ENCODE measurements around the gene DUSP8. TPM values are rescaled to one million over a fixed set of nuclear protein-coding genes. Genes with fewer than 3 reads are reported as not detected.
"Not testable (repeated sequence)": the region's sequence is repeated elsewhere in the genome, so short reads cannot be mapped to it uniquely, and the experiment has no call there.

Gene DUSP8
- total RNA-seq, 2 experiments from 2014 or later, result not detected

DNA sequence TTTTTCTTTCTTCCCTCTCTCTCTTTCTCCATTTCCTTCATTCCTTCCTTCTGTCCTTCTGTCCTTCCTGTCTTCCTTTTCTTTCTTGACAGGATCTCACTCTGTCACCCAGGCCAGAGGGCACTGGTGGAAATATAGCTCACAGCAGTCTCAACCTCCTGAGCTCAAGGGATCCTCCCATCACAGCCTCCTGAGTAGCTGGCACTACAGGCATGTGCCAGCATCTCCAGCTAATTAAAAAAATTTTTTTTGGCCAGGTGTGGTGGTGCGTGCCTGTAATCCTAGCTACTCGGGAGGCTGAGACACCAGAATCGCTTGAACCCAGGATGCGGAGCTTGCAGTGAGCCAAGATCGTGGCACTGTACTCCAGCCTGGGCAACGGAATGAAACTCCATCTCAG lies 4.8 kb upstream of the DUSP8 start:
- Histone ChIP-seq H4K20me1 (ENCODE audit: insufficient read depth, low read length) (no peaks in the 10 kb centered on the region), H3K36me3 (ENCODE audit: insufficient read depth, low read length) (no peaks in the 10 kb centered on the region), H3K4me2 (ENCODE audit: low read length) (no peak overlapping the region), H3K4me3 (ENCODE audit: low read depth, low read length, poor library complexity, severe bottlenecking) (no peak overlapping the region), H3K4me1 (ENCODE audit: insufficient read depth, low read length, poor library complexity, severe bottlenecking) (peaks cover 13% of the 10 kb centered on the region), H3K79me2 (ENCODE audit: insufficient read depth, low read depth, low read length) (no peaks in the 10 kb centered on the region), H3K9me2 (ENCODE audit: insufficient read depth, low read length) (no peaks in the 10 kb centered on the region), H3K9me3 (ENCODE audit: low read length) (no peaks in the 10 kb centered on the region), H3K27ac (ENCODE audit: low read depth, low read length, poor library complexity, severe bottlenecking) (no peak overlapping the region), H2AFZ (ENCODE audit: low read length) (no peak overlapping the region)
- CTCF ChIA-PET (ENCODE audit: unreplicated experiment), result no interaction called here
- no peak for DNase-seq (ENCODE audit: low spot score)
- intact Hi-C loops (cut with micrococcal nuclease; ENCODE audit: unreplicated experiment), result loop anchor here (10.0 kb wide), 1 partner anchor 372 kb away; no protein-coding TSS in a partner anchor
- BruUV-seq (replicated peaks), result no TSS peak
- TF ChIP-seq EZH2phosphoT487 (IDR thresholded peaks at IDR 0.05; ENCODE audit: borderline replicate concordance, low read depth, low read length), result no peak
- TF ChIP-seq, protein P1, sequence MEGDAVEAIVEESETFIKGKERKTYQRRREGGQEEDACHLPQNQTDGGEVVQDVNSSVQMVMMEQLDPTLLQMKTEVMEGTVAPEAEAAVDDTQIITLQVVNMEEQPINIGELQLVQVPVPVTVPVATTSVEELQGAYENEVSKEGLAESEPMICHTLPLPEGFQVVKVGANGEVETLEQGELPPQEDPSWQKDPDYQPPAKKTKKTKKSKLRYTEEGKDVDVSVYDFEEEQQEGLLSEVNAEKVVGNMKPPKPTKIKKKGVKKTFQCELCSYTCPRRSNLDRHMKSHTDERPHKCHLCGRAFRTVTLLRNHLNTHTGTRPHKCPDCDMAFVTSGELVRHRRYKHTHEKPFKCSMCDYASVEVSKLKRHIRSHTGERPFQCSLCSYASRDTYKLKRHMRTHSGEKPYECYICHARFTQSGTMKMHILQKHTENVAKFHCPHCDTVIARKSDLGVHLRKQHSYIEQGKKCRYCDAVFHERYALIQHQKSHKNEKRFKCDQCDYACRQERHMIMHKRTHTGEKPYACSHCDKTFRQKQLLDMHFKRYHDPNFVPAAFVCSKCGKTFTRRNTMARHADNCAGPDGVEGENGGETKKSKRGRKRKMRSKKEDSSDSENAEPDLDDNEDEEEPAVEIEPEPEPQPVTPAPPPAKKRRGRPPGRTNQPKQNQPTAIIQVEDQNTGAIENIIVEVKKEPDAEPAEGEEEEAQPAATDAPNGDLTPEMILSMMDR (conservative IDR thresholded peaks at IDR 0.05; ENCODE audit: low read length), result no peak
- POLR2A ChIA-PET, result interaction anchor here (0.7 kb wide), 1 partner anchor 1666 kb away, joined by 3 read pairs; no protein-coding TSS in a partner anchor

DNA sequence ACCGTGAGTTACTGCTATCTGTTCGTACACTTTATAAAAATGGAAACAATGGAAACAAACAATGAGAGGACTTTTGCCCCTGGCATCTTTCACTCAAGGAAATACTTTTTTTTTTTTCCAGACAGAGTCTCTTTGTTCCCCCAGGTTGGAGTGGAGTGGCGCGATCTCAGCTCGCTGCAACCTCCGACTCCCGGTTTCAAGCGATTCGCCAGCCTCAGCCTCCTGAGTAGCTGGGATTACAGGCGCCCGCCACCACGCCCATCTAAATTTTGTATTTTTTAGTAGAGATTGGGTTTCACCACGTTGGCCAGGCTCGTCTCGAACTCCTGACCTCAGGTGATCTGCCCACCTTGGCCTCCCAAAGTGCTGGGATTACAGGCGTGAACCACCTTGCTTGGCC lies 3.7 kb upstream of the DUSP8 start:
- H4K20me1 ChIP-seq (ENCODE audit: insufficient read depth, low read length); H3K36me3 ChIP-seq (ENCODE audit: insufficient read depth, low read length); H3K4me2 ChIP-seq (ENCODE audit: low read length); DNase-seq (ENCODE audit: low spot score); H3K9me3 ChIP-seq (ENCODE audit: low read length); H3K27ac ChIP-seq (ENCODE audit: low read depth, low read length, poor library complexity, severe bottlenecking); H3K79me2 ChIP-seq (ENCODE audit: insufficient read depth, low read depth, low read length); H3K4me3 ChIP-seq (ENCODE audit: low read depth, low read length, poor library complexity, severe bottlenecking); H2AFZ ChIP-seq (ENCODE audit: low read length); BruUV-seq (replicated peaks); H3K9me2 ChIP-seq (ENCODE audit: insufficient read depth, low read length): not testable (repeated sequence)
- peaks cover 13% of the 10 kb centered on the region for H3K4me1 ChIP-seq (ENCODE audit: insufficient read depth, low read length, poor library complexity, severe bottlenecking)
- CTCF ChIA-PET (ENCODE audit: unreplicated experiment), result interaction anchor here (1.6 kb wide), 1 partner anchor 29 kb away, joined by 5 read pairs; no protein-coding TSS in a partner anchor
- POLR2A ChIA-PET, result interaction anchor here (0.7 kb wide), 1 partner anchor 134 kb away, joined by 3 read pairs; no protein-coding TSS in a partner anchor
- intact Hi-C loops (cut with micrococcal nuclease; ENCODE audit: unreplicated experiment), result loop anchor here (10.0 kb wide), 1 partner anchor 371 kb away; no protein-coding TSS in a partner anchor

DNA sequence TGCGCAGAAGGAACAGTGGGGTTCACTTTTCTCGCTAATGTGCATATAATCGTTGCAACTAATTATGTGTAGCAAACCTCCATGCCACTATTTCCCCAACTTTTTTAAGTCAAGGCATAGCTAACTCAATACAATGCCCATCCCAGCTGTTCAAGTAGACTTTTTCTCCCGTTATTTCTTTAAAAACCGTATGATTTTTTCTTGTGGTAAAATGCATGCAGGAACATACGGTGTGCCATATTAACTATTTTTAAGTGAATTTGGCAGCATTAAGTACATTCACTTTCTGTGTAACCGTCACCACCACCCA lies 2.8 kb upstream of the DUSP8 start:
- H3K4me2 ChIP-seq (ENCODE audit: low read length), result no peak overlapping the region
- BruUV-seq (replicated peaks), result no TSS peak
- peaks cover 13% of the 10 kb centered on the region for H3K4me1 ChIP-seq (ENCODE audit: insufficient read depth, low read length, poor library complexity, severe bottlenecking)
- intact Hi-C loops (cut with micrococcal nuclease; ENCODE audit: unreplicated experiment), result loop anchor here (1.0 to 10.0 kb wide), 4 partner anchors 29 to 370 kb away; no protein-coding TSS in a partner anchor
- H2AFZ ChIP-seq (ENCODE audit: low read length), result no peak overlapping the region
- ChIA-PET POLR2A (interaction anchor here (0.5 to 0.9 kb wide), 3 partner anchors 29 to 197 kb away, joined by 3 to 9 read pairs (median 3); no protein-coding TSS in a partner anchor), CTCF (ENCODE audit: unreplicated experiment) (interaction anchor here (0.5 to 1.7 kb wide), 6 partner anchors 26 to 847 kb away, joined by 3 to 8 read pairs (median 5); no protein-coding TSS in a partner anchor)
- no peaks in the 10 kb centered on the region for H3K9me2 ChIP-seq (ENCODE audit: insufficient read depth, low read length)
- H3K27ac ChIP-seq (ENCODE audit: low read depth, low read length, poor library complexity, severe bottlenecking), result no peak overlapping the region
- TF ChIP-seq, protein P1 (conservative IDR thresholded peaks at IDR 0.05; ENCODE audit: low read length), result peak; percentile 26; the same call in 1 of the 2 replicates
- no peak for TF ChIP-seq EZH2phosphoT487 (IDR thresholded peaks at IDR 0.05; ENCODE audit: borderline replicate concordance, low read depth, low read length)
- no peaks in the 10 kb centered on the region for H3K36me3 ChIP-seq (ENCODE audit: insufficient read depth, low read length)
- H3K4me3 ChIP-seq (ENCODE audit: low read depth, low read length, poor library complexity, severe bottlenecking), result no peak overlapping the region
- H3K9me3 ChIP-seq (ENCODE audit: low read length), result no peaks in the 10 kb centered on the region
- H3K79me2 ChIP-seq (ENCODE audit: insufficient read depth, low read depth, low read length), result no peaks in the 10 kb centered on the region
- DNase-seq (ENCODE audit: low spot score), result no peak
- no peaks in the 10 kb centered on the region for H4K20me1 ChIP-seq (ENCODE audit: insufficient read depth, low read length)
